Activated naive CD4-positive, alpha-beta T cell treated with anti-CD3 and anti-CD28 coated beads for 36 hours (primary cell): ENCODE measurements around the gene GGTLC2. TPM values are rescaled to one million over a fixed set of nuclear protein-coding genes. Genes with fewer than 3 reads are reported as not detected.

Experiments
- CTCF ChIA-PET: fragments of 350-600 bp; sonication (Branson Sonifier 250); formaldehyde crosslinking; loops from one replicate; lab custom pipeline; 2021; ENCODE audit warnings: antibody characterized with exemption; lab: Charles Lee
- DNase-seq: peaks from one replicate; pipeline ENCODE4 v3.0.0-alpha.2; 2020
- H3K27ac Mint-ChIP-seq: one replicate; pipeline ENCODE4 v1.8.0; 2021; ENCODE audit warnings: mild to moderate bottlenecking, mixed read lengths
- H3K27me3 Mint-ChIP-seq: one replicate; pipeline ENCODE4 v1.8.0; 2021; ENCODE audit warnings: low read depth, mixed read lengths
- H3K36me3 Mint-ChIP-seq: one replicate; pipeline ENCODE4 v1.8.0; 2021; ENCODE audit warnings: low read depth, mixed read lengths
- H3K4me1 Mint-ChIP-seq: one replicate; pipeline ENCODE4 v1.8.0; 2021; ENCODE audit warnings: low read depth, mixed read lengths
- H3K4me3 Mint-ChIP-seq: one replicate; pipeline ENCODE4 v1.8.0; 2021; ENCODE audit warnings: mild to moderate bottlenecking, moderate library complexity, mixed read lengths
- H3K9me3 Mint-ChIP-seq: one replicate; pipeline ENCODE4 v1.8.0; 2021; ENCODE audit warnings: mixed read lengths
- intact Hi-C: fragments of 100-400 bp; cut with micrococcal nuclease; formaldehyde crosslinking; loops from one replicate; pipeline ENCODE4 v1.15.1; 2023
- total RNA-seq, 2 experiments: library from RNA; stranded (reverse); gene quantifications; one replicate each; pipeline ENCODE4 v1.2.3, GENCODE V29; 2021

GGTLC2 gene
- total RNA-seq, 2 experiments from 2014 or later, result not detected

DNA sequence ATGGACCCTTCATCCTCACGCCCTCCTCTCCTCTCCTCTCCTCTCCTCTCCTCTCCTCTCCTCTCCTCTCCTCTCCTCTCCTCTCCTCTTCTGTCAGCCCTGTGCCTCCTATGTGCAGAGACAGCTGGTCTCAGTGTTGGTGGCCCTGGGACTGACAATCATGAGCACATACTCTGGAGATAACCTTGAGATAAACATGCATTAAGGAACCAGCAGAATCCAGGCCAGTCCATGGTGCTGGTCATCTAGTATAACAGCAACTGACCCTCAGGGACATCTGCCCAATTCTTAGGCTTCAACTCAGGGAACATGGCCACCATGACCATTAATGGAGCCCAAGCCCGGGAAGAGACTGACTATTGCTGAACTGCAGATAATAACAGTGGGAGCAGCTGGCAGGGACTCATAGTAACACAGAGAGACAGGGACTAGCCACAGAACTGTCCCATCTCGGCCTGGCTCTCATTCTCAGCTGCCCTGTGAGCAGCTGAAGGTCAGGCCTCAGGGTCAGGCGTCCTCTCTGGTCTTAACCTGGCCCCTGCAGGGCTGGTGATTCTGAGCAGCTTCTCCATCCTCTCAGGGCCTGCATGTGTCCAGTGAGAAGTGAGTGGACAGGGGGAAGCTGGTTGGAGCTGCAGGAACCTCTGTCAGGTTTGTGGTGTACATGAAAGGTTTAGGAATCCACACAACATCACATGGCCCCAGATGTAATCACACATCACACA lies 45.4 kb downstream of the GGTLC2 start:
- CTCF ChIA-PET, result interaction anchor here (1.1 to 2.2 kb wide), 4 partner anchors 20 to 102 kb away, joined by 4 to 15 read pairs (median 8); no protein-coding TSS in a partner anchor
- intact Hi-C loops, result no loop called here
- Mint-ChIP-seq H3K4me3 (no peak overlapping the region), H3K4me1 (no peaks in the 10 kb centered on the region), H3K27me3 (no peaks in the 10 kb centered on the region), H3K9me3 (no peaks in the 10 kb centered on the region), H3K27ac (no peak overlapping the region), H3K36me3 (no peaks in the 10 kb centered on the region)
- no peak for DNase-seq

DNA sequence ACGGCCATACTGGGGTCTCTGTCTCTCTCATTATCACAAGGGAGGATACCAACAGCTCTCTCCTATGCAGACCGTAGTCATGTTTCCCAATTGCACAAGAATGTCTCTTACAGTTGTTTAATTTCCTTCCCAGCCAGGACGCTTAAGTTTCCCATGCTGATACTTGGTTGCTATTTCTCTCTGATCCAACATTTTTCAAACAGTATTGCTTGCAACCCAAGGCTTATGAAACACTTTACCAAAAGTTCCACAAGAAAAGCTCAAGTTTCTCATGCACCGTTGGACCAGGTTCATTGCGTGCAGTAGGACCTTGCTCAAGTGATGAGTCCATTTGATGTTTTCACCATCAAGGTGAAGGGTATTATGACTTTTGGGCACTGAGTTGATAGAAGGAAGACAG lies 46.6 kb downstream of the GGTLC2 start:
- no peak for DNase-seq
- Mint-ChIP-seq H3K4me3 (no peak overlapping the region), H3K27ac (no peak overlapping the region), H3K4me1 (no peaks in the 10 kb centered on the region), H3K9me3 (no peaks in the 10 kb centered on the region), H3K27me3 (no peaks in the 10 kb centered on the region), H3K36me3 (no peaks in the 10 kb centered on the region)
- CTCF ChIA-PET, result interaction anchor here (0.6 to 2.2 kb wide), 2 partner anchors 62 to 104 kb away, joined by 3 to 8 read pairs; no protein-coding TSS in a partner anchor
- intact Hi-C loops, result no loop called here

DNA sequence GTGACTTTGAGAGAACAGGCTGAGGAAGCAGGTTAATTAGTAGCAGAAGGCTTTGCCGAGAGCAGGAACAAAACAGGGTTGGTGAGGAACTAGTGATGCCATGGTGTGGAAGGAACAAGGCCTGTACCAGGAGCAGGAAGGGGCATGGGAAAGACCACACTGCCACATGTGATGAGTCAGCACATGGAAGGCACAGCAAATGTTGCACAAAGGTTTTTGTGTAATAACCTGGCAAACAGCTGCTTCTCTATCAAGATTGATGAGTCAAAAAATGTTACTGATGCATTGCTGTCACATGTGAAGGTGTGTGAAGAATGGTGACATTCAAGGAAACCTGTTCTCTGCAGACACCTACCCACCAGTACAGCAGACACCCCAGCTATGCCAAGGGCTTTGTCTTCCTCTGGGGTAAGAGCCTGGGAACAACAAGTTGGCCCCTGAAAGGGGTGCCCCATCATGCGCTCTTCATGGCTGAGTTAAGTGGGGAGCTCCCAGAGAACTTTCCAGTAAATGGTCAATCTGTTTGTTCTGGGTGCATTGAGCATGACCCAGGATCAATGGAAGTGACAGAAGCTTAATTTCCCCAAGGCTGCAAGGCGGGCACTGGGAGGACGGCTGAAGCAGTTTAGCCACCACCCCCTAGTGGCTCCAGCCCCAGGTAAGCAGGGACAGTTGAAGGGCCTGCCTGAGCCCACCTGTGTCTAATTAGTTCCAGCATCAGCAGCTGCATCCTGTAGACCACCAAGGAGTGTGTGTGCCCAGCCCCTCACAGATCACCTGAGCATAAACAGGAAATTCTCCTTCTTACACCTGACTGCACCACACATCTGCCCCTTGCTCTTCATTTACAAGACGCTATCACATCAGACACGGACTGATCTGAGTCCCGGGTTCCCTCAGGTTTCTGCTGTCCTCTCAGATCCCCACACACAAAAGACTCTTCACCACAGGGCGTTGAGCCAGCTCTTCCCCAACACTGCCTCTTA lies 47.6 kb downstream of the GGTLC2 start:
- intact Hi-C loops, result no loop called here
- H3K27me3 Mint-ChIP-seq, result no peaks in the 10 kb centered on the region

DNA sequence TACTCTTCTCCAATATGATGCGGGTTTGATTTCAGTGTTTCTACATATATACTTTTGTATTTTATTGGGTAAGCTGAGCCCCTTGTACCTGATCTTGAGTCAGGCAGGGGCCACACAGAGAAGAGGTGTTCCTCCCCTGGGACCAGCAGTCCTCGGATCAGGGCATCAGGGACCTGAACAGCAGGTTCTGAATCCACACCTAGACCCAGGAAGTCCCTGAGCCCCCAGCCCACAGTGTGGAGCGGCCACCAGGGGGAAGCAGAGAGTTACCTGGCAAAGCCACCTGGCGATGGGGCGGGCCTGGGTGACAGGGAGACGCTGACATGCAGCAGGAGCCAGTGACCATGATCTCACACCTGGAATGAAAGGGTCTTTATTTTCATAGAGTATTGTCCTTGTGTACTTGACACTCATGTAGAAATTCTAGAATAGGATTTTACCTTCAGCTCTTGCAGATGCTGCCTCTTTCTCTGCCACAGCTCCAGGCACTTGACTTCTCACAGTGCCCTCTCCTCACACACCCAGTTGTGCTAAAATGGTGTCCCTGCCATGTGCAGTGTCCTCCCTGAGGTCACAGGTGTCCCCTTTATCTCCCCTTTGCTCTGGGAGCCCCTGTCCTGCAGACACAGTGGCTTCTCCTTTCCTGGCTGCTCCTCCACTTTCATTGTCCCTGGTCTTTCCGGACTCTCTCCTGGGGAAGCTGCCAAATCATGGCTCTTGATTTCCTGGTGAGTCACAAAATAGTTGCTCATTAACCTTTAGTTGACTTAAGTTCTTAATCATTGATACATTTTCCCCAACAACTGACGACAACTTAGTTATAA lies 48.5 kb downstream of the GGTLC2 start:
- no peaks in the 10 kb centered on the region for H3K36me3 Mint-ChIP-seq
- peak; percentile 55 for DNase-seq
- no peaks in the 10 kb centered on the region for H3K9me3 Mint-ChIP-seq
- intact Hi-C loops, result no loop called here
- H3K4me1 Mint-ChIP-seq, result no peaks in the 10 kb centered on the region
- CTCF ChIA-PET, result interaction anchor here (1.2 to 2.2 kb wide), 3 partner anchors 27 to 88 kb away, joined by 3 to 8 read pairs (median 4); no protein-coding TSS in a partner anchor
- no peaks in the 10 kb centered on the region for H3K27me3 Mint-ChIP-seq
- no peak overlapping the region for H3K4me3 Mint-ChIP-seq
- H3K27ac Mint-ChIP-seq, result no peak overlapping the region

More for the DNA sequence above, 47.6 kb downstream of the GGTLC2 start:
- Mint-ChIP-seq H3K4me1 (no peaks in the 10 kb centered on the region), H3K36me3 (no peaks in the 10 kb centered on the region), H3K4me3 (no peak overlapping the region), H3K27ac (no peak overlapping the region), H3K9me3 (no peaks in the 10 kb centered on the region)
- no peak for DNase-seq
- CTCF ChIA-PET, result interaction anchor here (0.6 to 2.2 kb wide), 4 partner anchors 26 to 445 kb away, joined by 3 to 8 read pairs (median 4); no protein-coding TSS in a partner anchor

DNA sequence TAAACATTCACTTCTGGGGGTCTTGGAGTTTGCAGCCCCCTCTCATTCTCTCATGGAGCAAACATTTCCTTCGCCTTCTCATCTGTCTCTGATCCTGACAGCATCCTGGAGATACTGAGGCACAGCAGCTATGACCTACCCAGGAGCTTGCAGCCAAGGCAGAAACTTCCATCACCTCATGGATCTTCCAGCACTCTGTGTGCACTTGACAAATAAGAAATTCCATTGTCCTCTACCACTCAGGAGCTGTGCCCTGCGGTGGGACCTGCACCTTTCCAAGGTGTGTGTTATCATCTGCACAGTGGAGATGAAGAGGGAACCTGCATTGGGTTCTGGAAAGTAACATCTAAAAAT lies 49.1 kb downstream of the GGTLC2 start:
- no peak for DNase-seq
- CTCF ChIA-PET, result interaction anchor here (1.2 kb wide), 1 partner anchor 87 kb away, joined by 3 read pairs; no protein-coding TSS in a partner anchor
- intact Hi-C loops, result no loop called here
- Mint-ChIP-seq H3K36me3 (no peaks in the 10 kb centered on the region), H3K27me3 (no peaks in the 10 kb centered on the region), H3K4me1 (no peaks in the 10 kb centered on the region), H3K27ac (no peak overlapping the region), H3K4me3 (no peak overlapping the region), H3K9me3 (no peaks in the 10 kb centered on the region)

DNA sequence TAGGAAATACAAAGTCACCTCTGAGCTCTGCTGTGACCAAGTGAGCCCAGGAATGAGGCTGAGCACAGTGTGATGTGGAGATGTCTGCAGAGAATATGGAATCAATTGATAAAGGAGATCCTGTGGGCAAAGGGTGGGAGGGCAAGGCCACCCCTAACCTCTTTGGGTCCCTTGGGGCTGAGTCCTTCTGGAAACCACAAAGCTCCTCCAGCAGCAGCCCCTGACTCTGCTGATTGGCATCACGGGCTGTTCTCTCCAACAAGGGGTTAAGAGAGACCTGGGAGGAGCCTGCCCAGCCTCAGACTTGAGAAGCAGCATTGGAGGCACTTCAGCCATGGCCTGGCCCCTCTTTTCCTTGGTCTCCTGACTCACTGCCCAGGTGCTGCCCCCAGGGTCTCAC lies 49.7 kb downstream of the GGTLC2 start:
- intact Hi-C loops, result no loop called here
- Mint-ChIP-seq H3K27me3 (no peaks in the 10 kb centered on the region), H3K9me3 (no peaks in the 10 kb centered on the region), H3K36me3 (no peaks in the 10 kb centered on the region), H3K4me1 (no peaks in the 10 kb centered on the region), H3K4me3 (no peak overlapping the region), H3K27ac (no peak overlapping the region)
- CTCF ChIA-PET, result interaction anchor here (1.2 kb wide), 1 partner anchor 86 kb away, joined by 3 read pairs; no protein-coding TSS in a partner anchor
- DNase-seq, result no peak

DNA sequence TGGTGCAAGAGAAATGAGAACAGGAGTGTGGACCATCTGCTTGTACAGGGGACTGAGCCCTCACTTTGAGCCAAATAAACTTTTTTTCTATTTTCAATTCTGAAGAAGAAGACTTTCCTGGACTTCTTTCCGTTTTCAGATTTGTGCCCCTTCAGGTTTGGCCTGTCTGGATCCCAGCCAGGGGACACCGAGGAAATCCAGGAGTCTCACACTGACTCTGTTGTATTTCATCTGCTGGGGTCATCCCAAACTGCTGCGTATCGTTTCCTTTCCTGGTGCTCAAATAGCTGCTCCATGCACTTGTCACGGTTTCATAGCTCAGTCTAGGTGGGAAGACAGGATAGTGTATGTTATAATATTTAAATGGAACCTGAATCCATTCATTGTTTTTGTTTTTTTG lies 51.7 kb downstream of the GGTLC2 start:
- Mint-ChIP-seq H3K9me3 (no peaks in the 10 kb centered on the region), H3K27ac (no peak overlapping the region), H3K4me3 (no peak overlapping the region), H3K36me3 (no peaks in the 10 kb centered on the region), H3K27me3 (no peaks in the 10 kb centered on the region), H3K4me1 (no peaks in the 10 kb centered on the region)
- intact Hi-C loops, result no loop called here
- DNase-seq, result no peak
- CTCF ChIA-PET, result no interaction called here

Other genes with a start within 250 kb of the GGTLC2 start
- gene ZNF280B, start 135.9 kb upstream of the GGTLC2 start, total RNA-seq, result 1 to 10 TPM; 1.7 to 1.8 TPM
- gene ZNF280A, start 124.3 kb upstream of the GGTLC2 start, total RNA-seq, result not detected
- gene PRAME, start 85.3 kb upstream of the GGTLC2 start, total RNA-seq, result not detected
- gene IGLL5, start 243.2 kb downstream of the GGTLC2 start, total RNA-seq, result not detected